ENCODE data around the gene CACNA2D3.

DNA sequence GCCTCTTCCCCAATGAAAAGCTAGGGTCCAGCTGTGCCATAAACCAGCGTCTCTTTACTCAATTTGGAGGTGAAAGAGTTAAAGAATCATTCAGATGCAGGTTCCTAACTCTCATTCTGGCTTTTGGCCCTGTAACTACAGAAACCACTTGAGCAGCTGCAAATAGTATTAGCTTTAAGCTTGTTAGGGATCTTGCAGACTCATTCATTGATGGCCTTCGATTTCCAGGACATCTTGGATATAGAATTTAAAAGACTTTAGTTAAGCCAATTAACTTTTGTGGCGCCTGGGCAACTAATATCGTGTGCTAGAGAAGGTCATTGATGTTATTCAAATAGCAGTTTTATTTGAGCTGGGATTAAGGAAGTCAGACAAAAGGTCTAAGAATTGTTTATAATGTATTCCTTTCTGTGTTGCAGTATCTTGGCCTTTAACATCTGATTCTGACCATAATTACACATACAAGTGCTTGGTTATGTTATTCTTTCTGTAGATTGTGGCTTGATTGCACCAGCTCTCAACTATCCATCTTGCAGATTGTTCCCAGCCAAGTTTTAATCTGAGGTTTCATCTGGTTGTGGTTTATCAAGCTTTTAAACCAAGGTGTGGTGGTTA lies 185.3 kb downstream of the CACNA2D3 start:
- TF ChIP-seq POLR2A (IDR thresholded peaks at IDR 0.05) (no peak), POLR2AphosphoS5 (IDR thresholded peaks at IDR 0.05) (no peak)
- TF ChIP-seq, protein P1, sequence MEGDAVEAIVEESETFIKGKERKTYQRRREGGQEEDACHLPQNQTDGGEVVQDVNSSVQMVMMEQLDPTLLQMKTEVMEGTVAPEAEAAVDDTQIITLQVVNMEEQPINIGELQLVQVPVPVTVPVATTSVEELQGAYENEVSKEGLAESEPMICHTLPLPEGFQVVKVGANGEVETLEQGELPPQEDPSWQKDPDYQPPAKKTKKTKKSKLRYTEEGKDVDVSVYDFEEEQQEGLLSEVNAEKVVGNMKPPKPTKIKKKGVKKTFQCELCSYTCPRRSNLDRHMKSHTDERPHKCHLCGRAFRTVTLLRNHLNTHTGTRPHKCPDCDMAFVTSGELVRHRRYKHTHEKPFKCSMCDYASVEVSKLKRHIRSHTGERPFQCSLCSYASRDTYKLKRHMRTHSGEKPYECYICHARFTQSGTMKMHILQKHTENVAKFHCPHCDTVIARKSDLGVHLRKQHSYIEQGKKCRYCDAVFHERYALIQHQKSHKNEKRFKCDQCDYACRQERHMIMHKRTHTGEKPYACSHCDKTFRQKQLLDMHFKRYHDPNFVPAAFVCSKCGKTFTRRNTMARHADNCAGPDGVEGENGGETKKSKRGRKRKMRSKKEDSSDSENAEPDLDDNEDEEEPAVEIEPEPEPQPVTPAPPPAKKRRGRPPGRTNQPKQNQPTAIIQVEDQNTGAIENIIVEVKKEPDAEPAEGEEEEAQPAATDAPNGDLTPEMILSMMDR (IDR thresholded peaks at IDR 0.05) = no peak

Measured in transverse colon (tissue), 4 donors.